Thoracic aorta (tissue), 2 donors: Measurements from ENCODE around the gene PER3. TPM values are rescaled to one million over a fixed set of nuclear protein-coding genes. Genes with fewer than 3 reads are reported as not detected.
A peak's percentile ranks its signal among the peaks of the same experiment; 100 is the strongest.
"Not testable (repeated sequence)": the region's sequence is repeated elsewhere in the genome, so short reads cannot be mapped to it uniquely, and the experiment has no call there.

Experiments
- ATAC-seq: fragments of 150-250 bp; one replicate; pipeline ENCODE4 v1.8.0; 2017; ENCODE audit warnings: low read depth; ENCODE audit not compliant: insufficient number of reproducible peaks, low FRiP score
- DNase-seq: peaks from one replicate; pipeline ENCODE4 v3.0.0-alpha.2; 2020; ENCODE audit warnings: low spot score
- H3K27ac ChIP-seq, 2 donors: fragments of 200-600 bp; sonication (generic); 1 replicate in 1 of 2; 2 replicates in 1 of 2; pipeline ENCODE4 v1.5.1; 2016; ENCODE audit warnings: mild to moderate bottlenecking in 2 of 2, moderate library complexity in 2 of 2
- H3K27me3 ChIP-seq: fragments of 200-600 bp; sonication (generic); replicated peaks from 2 replicates; pipeline ENCODE4 v1.6.0; 2016; ENCODE audit warnings: mild to moderate bottlenecking; ENCODE audit not compliant: insufficient read depth
- H3K36me3 ChIP-seq: fragments of 200-600 bp; sonication (generic); one replicate; pipeline ENCODE4 v1.5.1; 2016
- H3K4me1 ChIP-seq, 2 donors: fragments of 200-600 bp; sonication (generic); 1 replicate in 1 of 2; 2 replicates in 1 of 2; pipeline versions ENCODE4 v1.5.1 to v1.6.0; 2016; ENCODE audit warnings: low read depth in 2 of 2, mild to moderate bottlenecking in 1 of 2; ENCODE audit not compliant: control insufficient read depth in 1 of 2
- H3K4me3 ChIP-seq: fragments of 200-600 bp; sonication (generic); 2 replicates; pipeline ENCODE4 v1.5.1; 2016; ENCODE audit warnings: mild to moderate bottlenecking
- H3K9me3 ChIP-seq: fragments of 200-600 bp; sonication (generic); 2 replicates; pipeline ENCODE4 v1.5.1; 2016
- CTCF ChIP-seq: fragments of 200-600 bp; sonication (generic); IDR thresholded peaks from one replicate; pipeline ENCODE4 v1.5.1; 2019; ENCODE audit warnings: antibody characterized with exemption
- total RNA-seq, 2 donors: library from RNA; depleted of rRNA; stranded (reverse); fragments of >200 nt; gene quantifications; one replicate each; pipeline versions ENCODE4 v1.1.0 to v1.2.3, GENCODE V29; 2016

The PER3 gene
- total RNA-seq, 2 donors from 2014 or later: 19.8 to 21.7 TPM

GRCh38 chr1:7783178-7783711 lies 846 bp upstream of the PER3 start:
- no peak for ATAC-seq
- Histone ChIP-seq H3K27ac (peak overlapping the region; percentile 70 to 75), H3K4me1 (peaks cover 3 to 45% of the 10 kb centered on the region in 2 donors), H3K27me3 (no peaks in the 10 kb centered on the region), H3K36me3 (peaks cover 11% of the 10 kb centered on the region), H3K4me3 (peak overlapping the region; percentile 72), H3K9me3 (no peaks in the 10 kb centered on the region)
- no peak for DNase-seq
- no peak for TF ChIP-seq CTCF

DNA sequence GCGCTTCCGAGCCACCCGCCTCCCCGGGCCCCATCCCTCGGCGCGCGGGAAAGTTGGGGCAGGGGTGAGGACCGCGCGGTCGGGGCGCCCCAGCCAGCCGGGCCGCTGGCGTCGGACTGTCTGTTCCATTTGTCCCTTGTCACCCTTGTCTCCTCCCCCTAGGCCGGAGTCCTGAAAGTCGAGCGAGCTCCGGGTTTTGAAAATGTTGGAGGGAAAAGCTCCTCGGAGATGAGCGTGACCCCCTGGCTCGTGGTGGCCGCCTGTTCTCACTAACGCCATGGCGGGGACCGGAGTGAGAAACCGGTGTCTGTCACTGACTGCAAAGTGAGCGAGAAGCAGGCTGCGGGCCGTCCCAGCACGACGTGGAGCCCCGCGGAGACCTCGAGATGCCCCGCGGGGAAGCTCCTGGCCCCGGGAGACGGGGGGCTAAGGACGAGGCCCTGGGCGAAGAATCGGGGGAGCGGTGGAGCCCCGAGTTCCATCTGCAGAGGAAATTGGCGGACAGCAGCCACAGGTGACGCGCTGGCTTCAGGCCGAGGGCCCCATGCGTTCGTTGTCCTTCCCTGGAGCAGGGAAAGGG lies 491 bp downstream of the PER3 start:
- DNase-seq (no peak), ATAC-seq (peak; percentile 5)
- TF ChIP-seq CTCF: no peak
- no peaks in the 10 kb centered on the region for H3K9me3 ChIP-seq
- H3K27me3 ChIP-seq: no peaks in the 10 kb centered on the region
- peak overlapping the region; percentile 82 for H3K4me3 ChIP-seq
- peaks cover 3 to 45% of the 10 kb centered on the region in 2 donors for H3K4me1 ChIP-seq
- peaks cover 10% of the 10 kb centered on the region for H3K36me3 ChIP-seq
- peak overlapping the region; percentile 74 to 80 for H3K27ac ChIP-seq

DNA sequence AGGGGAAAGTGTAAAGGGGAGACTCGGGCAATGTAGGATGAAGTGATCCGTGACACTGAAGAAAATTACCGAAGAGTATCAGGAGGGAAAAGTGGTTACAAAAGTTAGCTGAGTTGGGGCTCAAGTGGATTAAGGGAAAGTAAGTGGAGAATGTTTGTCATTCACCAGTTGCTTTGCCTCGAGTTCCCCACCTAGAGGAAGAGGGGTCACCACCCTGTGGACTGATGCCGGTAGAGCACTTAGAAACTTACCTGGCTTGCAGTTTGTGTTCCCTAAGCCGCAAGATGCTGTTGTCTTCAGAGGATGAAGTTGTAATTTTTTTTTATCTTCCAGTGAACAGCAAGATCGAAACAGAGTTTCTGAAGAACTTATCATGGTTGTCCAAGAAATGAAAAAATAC lies 1.0 kb downstream of the PER3 start:
- DNase-seq (no peak), ATAC-seq (no peak)
- peaks cover 10% of the 10 kb centered on the region for H3K36me3 ChIP-seq
- H3K4me3 ChIP-seq: peak overlapping the region; percentile 82
- peaks cover 3 to 45% of the 10 kb centered on the region in 2 donors for H3K4me1 ChIP-seq
- no peaks in the 10 kb centered on the region for H3K27me3 ChIP-seq
- TF ChIP-seq CTCF: no peak
- peak overlapping the region; percentile 74 to 80 for H3K27ac ChIP-seq
- H3K9me3 ChIP-seq: no peaks in the 10 kb centered on the region

GRCh38 chr1:7786795-7787194 lies 2.7 kb downstream of the PER3 start:
- H3K36me3 ChIP-seq: peaks cover 17% of the 10 kb centered on the region
- no peak overlapping the region for H3K4me3 ChIP-seq
- H3K4me1 ChIP-seq: peaks cover 3 to 45% of the 10 kb centered on the region in 2 donors
- no peak overlapping the region for H3K27ac ChIP-seq
- H3K9me3 ChIP-seq: no peaks in the 10 kb centered on the region
- DNase-seq (no peak), ATAC-seq (no peak)
- no peak for TF ChIP-seq CTCF
- H3K27me3 ChIP-seq: no peaks in the 10 kb centered on the region

DNA sequence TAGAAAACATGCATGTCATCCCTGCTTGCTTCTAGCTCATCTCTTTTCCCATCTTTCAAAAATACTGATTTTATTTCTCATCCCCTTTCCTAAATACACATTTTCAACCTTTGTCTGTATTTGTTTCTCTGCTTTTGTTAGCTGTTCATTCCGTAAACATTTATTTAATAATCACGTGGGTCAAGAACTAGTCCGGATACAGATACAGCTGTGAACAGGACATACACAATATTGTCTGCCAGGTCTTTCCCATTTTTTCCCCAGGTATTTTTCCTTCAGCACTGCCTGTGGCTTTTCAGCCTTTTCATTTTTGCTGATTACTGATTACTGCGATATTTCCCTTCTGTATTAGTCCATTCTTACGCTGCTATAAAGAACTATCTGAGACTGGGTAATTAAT lies 5.7 kb downstream of the PER3 start:
- Histone ChIP-seq H3K27ac (no peak overlapping the region), H3K9me3 (no peaks in the 10 kb centered on the region), H3K4me1 (peaks cover 3 to 32% of the 10 kb centered on the region in 2 donors), H3K27me3 (no peaks in the 10 kb centered on the region), H3K36me3 (peaks cover 30% of the 10 kb centered on the region), H3K4me3 (no peak overlapping the region)
- no peak for TF ChIP-seq CTCF
- ATAC-seq (no peak), DNase-seq (no peak)

GRCh38 chr1:7791027-7791426 lies 6.9 kb downstream of the PER3 start:
- H3K4me3 ChIP-seq, H3K9me3 ChIP-seq, H3K27me3 ChIP-seq, DNase-seq, ATAC-seq, H3K27ac ChIP-seq: not testable (repeated sequence)
- Histone ChIP-seq H3K4me1 (peaks cover 3 to 20% of the 10 kb centered on the region in 2 donors), H3K36me3 (peaks cover 39% of the 10 kb centered on the region)
